ENCODE data around the gene WDR45B.
"Not testable (repeated sequence)": the region's sequence is repeated elsewhere in the genome, so short reads cannot be mapped to it uniquely, and the experiment has no call there.

WDR45B gene

GRCh38 chr17:82588266-82589175, 59.7 kb downstream of the WDR45B start:
- no peak for DNase-seq

GRCh38 chr17:82587234-82588086, 60.8 kb downstream of the WDR45B start:
- Histone ChIP-seq H3K27me3 (replicated peaks) (no peaks in the 10 kb centered on the region), H3K27ac (no peak overlapping the region), H3K36me3 (replicated peaks) (peaks cover 33% of the 10 kb centered on the region), H3K4me3 (ENCODE audit: low read depth, low read length) (no peak overlapping the region)
- no peak for TF ChIP-seq CTCF (IDR thresholded peaks at IDR 0.05; ENCODE audit: low read depth, low read length, missing control alignments)
- DNase-seq, result no peak
- in situ Hi-C loops (cut with HindIII; ENCODE audit: low pct_ligation_motif_present, low sequenced_read_pairs), result no loop called here

More at GRCh38 chr17:82588266-82589175, 59.7 kb downstream of the WDR45B start:
- Histone ChIP-seq H3K4me3 (ENCODE audit: low read depth, low read length) (no peak overlapping the region), H3K27me3 (replicated peaks) (no peaks in the 10 kb centered on the region), H3K27ac (no peak overlapping the region), H3K36me3 (replicated peaks) (peaks cover 29% of the 10 kb centered on the region)
- in situ Hi-C loops (cut with HindIII; ENCODE audit: low pct_ligation_motif_present, low sequenced_read_pairs), result no loop called here
- TF ChIP-seq CTCF (IDR thresholded peaks at IDR 0.05; ENCODE audit: low read depth, low read length, missing control alignments), result no peak

- peaks cover 35% of the 10 kb centered on the region for H3K36me3 ChIP-seq (replicated peaks)
- in situ Hi-C loops (cut with HindIII; ENCODE audit: low pct_ligation_motif_present, low sequenced_read_pairs), result no loop called here
- no peaks in the 10 kb centered on the region for H3K27me3 ChIP-seq (replicated peaks)
- DNase-seq, result no peak
- no peak overlapping the region for H3K4me3 ChIP-seq (ENCODE audit: low read depth, low read length)
- no peak overlapping the region for H3K27ac ChIP-seq
- TF ChIP-seq CTCF (IDR thresholded peaks at IDR 0.05; ENCODE audit: low read depth, low read length, missing control alignments), result no peak
These were observed 61.5 kb downstream of the WDR45B start for GRCh38 chr17:82586576-82587233.

- H3K27ac ChIP-seq; DNase-seq; in situ Hi-C loops (cut with HindIII; ENCODE audit: low pct_ligation_motif_present, low sequenced_read_pairs); H3K4me3 ChIP-seq (ENCODE audit: low read depth, low read length); H3K27me3 ChIP-seq (replicated peaks): not testable (repeated sequence)
- H3K36me3 ChIP-seq (replicated peaks), result peaks cover 35% of the 10 kb centered on the region
These were observed 62.2 kb downstream of the WDR45B start for GRCh38 chr17:82585935-82586575.

- no peak for DNase-seq
- no peak for TF ChIP-seq CTCF (IDR thresholded peaks at IDR 0.05; ENCODE audit: low read depth, low read length, missing control alignments)
- Histone ChIP-seq H3K27ac (no peak overlapping the region), H3K27me3 (replicated peaks) (no peaks in the 10 kb centered on the region), H3K36me3 (replicated peaks) (peaks cover 37% of the 10 kb centered on the region), H3K4me3 (ENCODE audit: low read depth, low read length) (no peak overlapping the region)
- in situ Hi-C loops (cut with HindIII; ENCODE audit: low pct_ligation_motif_present, low sequenced_read_pairs), result no loop called here
These were observed 64.5 kb downstream of the WDR45B start for GRCh38 chr17:82583720-82584234.
